Keratinocyte (primary cell): ENCODE data around the gene RFX7. TPM values are rescaled to one million over a fixed set of nuclear protein-coding genes. Genes with fewer than 3 reads are reported as not detected.

ENCODE experiments used
- DNase-seq: peaks from one replicate; pipeline ENCODE4 v3.0.0-alpha.2; 2011; ENCODE audit warnings: low read depth, missing footprints, low spot score
- FAIRE-seq: peaks from 2 replicates; lab custom pipeline; 2011; peaks lifted over from hg19 to GRCh38; lab: Jason Lieb, UNC
- H2AFZ ChIP-seq: 2 replicates; pipeline ENCODE4 v1.6.0; 2012; ENCODE audit warnings: low read length, control low read depth, inconsistent platforms; ENCODE audit not compliant: control insufficient read depth
- H3K27ac ChIP-seq: 2 replicates; pipeline ENCODE4 v1.5.1; 2011; ENCODE audit warnings: low read length; ENCODE audit not compliant: control insufficient read depth, insufficient read depth
- H3K27me3 ChIP-seq: 3 replicates; pipeline ENCODE4 v1.6.0; 2011; ENCODE audit warnings: low read length; ENCODE audit not compliant: control insufficient read depth, insufficient read depth; ENCODE audit errors: extremely low read depth
- H3K36me3 ChIP-seq, 2 experiments: 2 replicates in 1 of 2; 3 replicates in 1 of 2; pipeline ENCODE4 v1.5.1; 2011; ENCODE audit warnings: low read length in 2 of 2, mild to moderate bottlenecking in 1 of 2; ENCODE audit not compliant: control insufficient read depth in 2 of 2, insufficient read depth in 2 of 2; ENCODE audit errors: extremely low read depth in 1 of 2
- H3K4me1 ChIP-seq: 3 replicates; pipeline ENCODE4 v1.5.1; 2011; ENCODE audit warnings: low read length; ENCODE audit not compliant: control insufficient read depth, insufficient read depth; ENCODE audit errors: extremely low read depth
- H3K4me2 ChIP-seq: 3 replicates; pipeline ENCODE4 v1.6.0; 2011; ENCODE audit warnings: low read depth, low read length; ENCODE audit not compliant: control insufficient read depth, insufficient read depth; ENCODE audit errors: extremely low read depth
- H3K4me3 ChIP-seq, 3 experiments: fragments of 200-600 bp in 1 of 3; sonication (generic) in 1 of 3; 2 replicates in 2 of 3; 3 replicates in 1 of 3; pipeline ENCODE4 v1.5.1; 2011 to 2016; ENCODE audit warnings: low read length in 3 of 3, mild to moderate bottlenecking in 3 of 3, control low read depth in 2 of 3, inconsistent platforms in 1 of 3, low read depth in 1 of 3, mixed read lengths in 1 of 3, mixed run types in 1 of 3, moderate library complexity in 1 of 3; ENCODE audit not compliant: control insufficient read depth in 2 of 3, insufficient read depth in 2 of 3; ENCODE audit errors: extremely low read depth in 1 of 3
- H3K79me2 ChIP-seq: 2 replicates; pipeline ENCODE4 v1.6.0; 2012; ENCODE audit warnings: low read length; ENCODE audit not compliant: control insufficient read depth, insufficient read depth
- H3K9ac ChIP-seq: 3 replicates; pipeline ENCODE4 v1.6.0; 2011; ENCODE audit warnings: low read length; ENCODE audit not compliant: control insufficient read depth, insufficient read depth; ENCODE audit errors: extremely low read depth
- H3K9me1 ChIP-seq: 3 replicates; pipeline ENCODE4 v1.6.0; 2011; ENCODE audit warnings: low read length; ENCODE audit not compliant: control insufficient read depth, insufficient read depth; ENCODE audit errors: extremely low read depth
- H3K9me3 ChIP-seq: 2 replicates; pipeline ENCODE4 v1.5.1; 2012; ENCODE audit warnings: low read depth, low read length; ENCODE audit not compliant: control insufficient read depth
- H4K20me1 ChIP-seq: 3 replicates; pipeline ENCODE4 v1.6.0; 2011; ENCODE audit warnings: low read length; ENCODE audit not compliant: control insufficient read depth, insufficient read depth; ENCODE audit errors: extremely low read depth
- EZH2 ChIP-seq: IDR thresholded peaks from one replicate; pipeline ENCODE4 v1.6.1; 2012; ENCODE audit warnings: inconsistent platforms, mild to moderate bottlenecking, low read length, moderate library complexity
- dilution Hi-C: fragments of 300-500 bp; cut with MboI; formaldehyde crosslinking; loops from one replicate; pipeline ENCODE4 v1.7.0; 2020; ENCODE audit warnings: low sequenced_read_pairs; ENCODE audit not compliant: extremely low pct_ligation_motif_present
- polyA plus RNA-seq, 5 experiments: library from polyadenylated mRNA; depleted of rRNA in 3 of 5; stranded (reverse) in 3 of 5; stranded (forward) in 1 of 5; unstranded in 1 of 5; fragments of >200 nt; gene quantifications; 1 replicate in 1 of 5; 2 replicates in 3 of 5; 3 replicates in 1 of 5; pipeline versions ENCODE4 v1.2.1 to v1.2.3, GENCODE V29; 2011 to 2012; ENCODE audit warnings: missing spikeins in 2 of 5, low read depth in 1 of 5, low replicate concordance in 1 of 5
- TF ChIP-seq, protein P1 (sequence below), 3 experiments: IDR thresholded peaks in 1 of 3; conservative IDR thresholded peaks in 1 of 3; optimal IDR thresholded peaks in 1 of 3; 2 replicates in 2 of 3; 3 replicates in 1 of 3; pipeline versions ENCODE3 to v1.5.1; 2011; ENCODE audit warnings: low read length in 3 of 3, mild to moderate bottlenecking in 3 of 3, moderate library complexity in 2 of 3, control low read depth in 1 of 3, inconsistent platforms in 1 of 3; ENCODE audit not compliant: insufficient read depth in 2 of 3; ENCODE audit errors: extremely low read depth in 1 of 3

Gene RFX7
- polyA plus RNA-seq, 1 donor (not counting 4 experiments of a cell fraction or from before 2014, with no cell fraction given) = 16.3 TPM

- dilution Hi-C loops = no loop called here
- FAIRE-seq (no peak), DNase-seq (no peak)
- H3K27ac ChIP-seq = no peak overlapping the region
- no peaks in the 10 kb centered on the region for H3K9me1 ChIP-seq
- H3K27me3 ChIP-seq = no peaks in the 10 kb centered on the region
- H2AFZ ChIP-seq = no peak overlapping the region
- H3K36me3 ChIP-seq = peaks cover 3% of the 10 kb centered on the region in 2 experiments
- H3K79me2 ChIP-seq = peaks cover 59% of the 10 kb centered on the region
- H3K9me3 ChIP-seq = no peaks in the 10 kb centered on the region
- no peak for TF ChIP-seq EZH2
- TF ChIP-seq, protein P1, sequence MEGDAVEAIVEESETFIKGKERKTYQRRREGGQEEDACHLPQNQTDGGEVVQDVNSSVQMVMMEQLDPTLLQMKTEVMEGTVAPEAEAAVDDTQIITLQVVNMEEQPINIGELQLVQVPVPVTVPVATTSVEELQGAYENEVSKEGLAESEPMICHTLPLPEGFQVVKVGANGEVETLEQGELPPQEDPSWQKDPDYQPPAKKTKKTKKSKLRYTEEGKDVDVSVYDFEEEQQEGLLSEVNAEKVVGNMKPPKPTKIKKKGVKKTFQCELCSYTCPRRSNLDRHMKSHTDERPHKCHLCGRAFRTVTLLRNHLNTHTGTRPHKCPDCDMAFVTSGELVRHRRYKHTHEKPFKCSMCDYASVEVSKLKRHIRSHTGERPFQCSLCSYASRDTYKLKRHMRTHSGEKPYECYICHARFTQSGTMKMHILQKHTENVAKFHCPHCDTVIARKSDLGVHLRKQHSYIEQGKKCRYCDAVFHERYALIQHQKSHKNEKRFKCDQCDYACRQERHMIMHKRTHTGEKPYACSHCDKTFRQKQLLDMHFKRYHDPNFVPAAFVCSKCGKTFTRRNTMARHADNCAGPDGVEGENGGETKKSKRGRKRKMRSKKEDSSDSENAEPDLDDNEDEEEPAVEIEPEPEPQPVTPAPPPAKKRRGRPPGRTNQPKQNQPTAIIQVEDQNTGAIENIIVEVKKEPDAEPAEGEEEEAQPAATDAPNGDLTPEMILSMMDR (optimal IDR thresholded peaks at IDR 0.05 in 1 of 3, IDR thresholded peaks at IDR 0.05 in 1 of 3, conservative IDR thresholded peaks at IDR 0.05 in 1 of 3; ENCODE audit: extremely low read depth in 1 of 3, insufficient read depth in 2 of 3, low read length in 3 of 3) = no peak
- H3K9ac ChIP-seq = no peak overlapping the region
- H4K20me1 ChIP-seq = no peaks in the 10 kb centered on the region
- no peak overlapping the region for H3K4me3 ChIP-seq
- no peak overlapping the region for H3K4me2 ChIP-seq
- H3K4me1 ChIP-seq = no peaks in the 10 kb centered on the region
Observed at GRCh38 chr15:56176996-56177395, 66.7 kb downstream of the RFX7 start.

DNA sequence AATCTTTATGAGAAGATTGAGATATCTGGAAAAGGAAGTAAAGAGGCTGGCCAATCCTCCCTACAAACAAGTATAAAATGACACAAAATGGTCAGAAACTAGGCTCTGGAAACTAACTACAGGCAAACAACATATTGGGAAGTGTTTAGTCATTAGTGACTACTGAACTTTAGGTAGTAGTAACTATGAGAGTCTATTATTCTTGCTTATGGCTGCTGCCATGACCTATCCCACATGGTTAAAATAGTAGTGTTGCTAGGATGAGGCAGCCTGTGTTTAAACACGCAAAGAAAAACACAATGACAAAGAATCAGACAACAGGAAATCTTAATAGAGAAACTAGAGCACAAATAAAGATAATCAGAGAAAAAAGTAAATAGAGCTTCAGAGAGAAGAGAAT is 67.9 kb downstream of the RFX7 start:
- no peak overlapping the region for H3K4me3 ChIP-seq
- no peaks in the 10 kb centered on the region for H3K4me1 ChIP-seq
- no peak for TF ChIP-seq EZH2
- TF ChIP-seq, protein P1 (optimal IDR thresholded peaks at IDR 0.05 in 1 of 3, IDR thresholded peaks at IDR 0.05 in 1 of 3, conservative IDR thresholded peaks at IDR 0.05 in 1 of 3; ENCODE audit: extremely low read depth in 1 of 3, insufficient read depth in 2 of 3, low read length in 3 of 3) = no peak
- no peak overlapping the region for H3K27ac ChIP-seq
- no peak for DNase-seq
- no peaks in the 10 kb centered on the region for H3K9me1 ChIP-seq
- dilution Hi-C loops = no loop called here
- no peaks in the 10 kb centered on the region for H3K9me3 ChIP-seq
- H3K36me3 ChIP-seq = peaks cover 3 to 6% of the 10 kb centered on the region in 2 experiments
- H3K4me2 ChIP-seq = no peak overlapping the region
- no peaks in the 10 kb centered on the region for H4K20me1 ChIP-seq
- peaks cover 62% of the 10 kb centered on the region for H3K79me2 ChIP-seq
- no peaks in the 10 kb centered on the region for H3K27me3 ChIP-seq
- no peak overlapping the region for H3K9ac ChIP-seq
- no peak overlapping the region for H2AFZ ChIP-seq
- FAIRE-seq = no peak
